HepG2 (cell line): ENCODE measurements around the gene KANSL1. TPM values are rescaled to one million over a fixed set of nuclear protein-coding genes. Genes with fewer than 3 reads are reported as not detected.
A peak's percentile ranks its signal among the peaks of the same experiment; 100 is the strongest.

Experiments
- FIP1L1 ChIP-seq: fragments of 200-400 bp; formaldehyde crosslinking; IDR thresholded peaks from 2 replicates; pipeline ENCODE4 v1.6.1; 2018; ENCODE audit warnings: low read depth, mild to moderate bottlenecking, low read length, moderate library complexity, borderline replicate concordance; ENCODE audit not compliant: insufficient read depth
- FOXP1 ChIP-seq, 2 experiments: fragments of 450-650 bp in 1 of 2; IDR thresholded peaks; 2 replicates each; pipeline ENCODE4 v1.6.1; 2017 to 2018; ENCODE audit warnings: antibody characterized with exemption in 1 of 2
- HDAC1 ChIP-seq: sonication (generic); formaldehyde crosslinking; IDR thresholded peaks from 2 replicates; pipeline ENCODE4 v1.5.1; 2020; ENCODE audit warnings: mild to moderate bottlenecking, missing genetic modification reagents
- HNRNPH1 ChIP-seq: fragments of 200-400 bp; formaldehyde crosslinking; optimal IDR thresholded peaks from 2 replicates; pipeline ENCODE3; 2017; ENCODE audit warnings: mild to moderate bottlenecking, low read depth, low read length
- NFYB ChIP-seq: sonication (generic); formaldehyde crosslinking; IDR thresholded peaks from 2 replicates; pipeline ENCODE4 v1.4.0; 2020; ENCODE audit warnings: missing genetic modification reagents
- PATZ1 ChIP-seq: sonication (generic); formaldehyde crosslinking; IDR thresholded peaks from 2 replicates; pipeline ENCODE4 v1.4.0; 2020; ENCODE audit warnings: missing genetic modification reagents
- RNF2 ChIP-seq: fragments of 450-650 bp; conservative IDR thresholded peaks from 2 replicates; pipeline ENCODE4 v1.6.1; 2016; ENCODE audit warnings: low read depth
- THAP9 ChIP-seq: sonication (generic); formaldehyde crosslinking; IDR thresholded peaks from 2 replicates; pipeline ENCODE4; 2020; ENCODE audit warnings: missing genetic modification reagents, mild to moderate bottlenecking, borderline replicate concordance
- ZMYM3 ChIP-seq: sonication (generic); formaldehyde crosslinking; IDR thresholded peaks from 2 replicates; pipeline ENCODE4 v1.5.1; 2020; ENCODE audit warnings: mild to moderate bottlenecking, missing genetic modification reagents
- ZNF281 ChIP-seq: sonication (generic); formaldehyde crosslinking; IDR thresholded peaks from 2 replicates; pipeline ENCODE4 v1.4.0; 2020; ENCODE audit warnings: missing genetic modification reagents, borderline replicate concordance
- ZNF367 ChIP-seq: sonication (generic); formaldehyde crosslinking; IDR thresholded peaks from 2 replicates; pipeline ENCODE4 v1.4.0; 2020; ENCODE audit warnings: missing genetic modification reagents, borderline replicate concordance
- ZNF552 ChIP-seq: sonication (generic); formaldehyde crosslinking; IDR thresholded peaks from 2 replicates; pipeline ENCODE4 v1.9.0; 2022; ENCODE audit warnings: missing genetic modification reagents, mild to moderate bottlenecking, borderline replicate concordance
- ZNF737 ChIP-seq: sonication (generic); formaldehyde crosslinking; IDR thresholded peaks from 2 replicates; pipeline ENCODE4 v1.5.0; 2020; ENCODE audit warnings: missing genetic modification reagents, mild to moderate bottlenecking, borderline replicate concordance
- polyA plus RNA-seq, 8 experiments: library from polyadenylated mRNA; depleted of rRNA in 3 of 8; stranded (reverse) in 7 of 8; unstranded in 1 of 8; fragments of >200 nt; fragmentation: Illumina TruSeq in 4 of 8; extraction: Trizol in 4 of 8; gene quantifications; 2 replicates each; pipeline versions ENCODE4 v1.2.1 to v1.2.3, GENCODE V29; 2011 to 2016; ENCODE audit warnings: low read depth in 4 of 8, missing spikeins in 1 of 8, mixed read lengths in 1 of 8; ENCODE audit not compliant: insufficient read depth in 1 of 8
- total RNA-seq, 5 experiments: library from RNA; depleted of rRNA; stranded (reverse); fragments of >200 nt; fragmentation: Illumina TruSeq; extraction: Trizol; gene quantifications; 2 replicates each; pipeline ENCODE4 v1.2.3, GENCODE V29; 2016; ENCODE audit warnings: low read depth in 1 of 5
- TF ChIP-seq, protein P1 (sequence below): sonication (generic); formaldehyde crosslinking; IDR thresholded peaks from 2 replicates; pipeline ENCODE4 v1.5.0; 2020; ENCODE audit warnings: mild to moderate bottlenecking, missing genetic modification reagents, moderate library complexity
- TF ChIP-seq, protein P2 (sequence below): sonication (generic); formaldehyde crosslinking; IDR thresholded peaks from 2 replicates; pipeline ENCODE4 v1.4.0; 2020; ENCODE audit warnings: missing genetic modification reagents

KANSL1 gene
- total and polyA plus RNA-seq, 2 of the 13 experiments (the other 11 are each of a cell fraction or from before 2014, with no cell fraction given), result 24.0 to 59.6 TPM

DNA sequence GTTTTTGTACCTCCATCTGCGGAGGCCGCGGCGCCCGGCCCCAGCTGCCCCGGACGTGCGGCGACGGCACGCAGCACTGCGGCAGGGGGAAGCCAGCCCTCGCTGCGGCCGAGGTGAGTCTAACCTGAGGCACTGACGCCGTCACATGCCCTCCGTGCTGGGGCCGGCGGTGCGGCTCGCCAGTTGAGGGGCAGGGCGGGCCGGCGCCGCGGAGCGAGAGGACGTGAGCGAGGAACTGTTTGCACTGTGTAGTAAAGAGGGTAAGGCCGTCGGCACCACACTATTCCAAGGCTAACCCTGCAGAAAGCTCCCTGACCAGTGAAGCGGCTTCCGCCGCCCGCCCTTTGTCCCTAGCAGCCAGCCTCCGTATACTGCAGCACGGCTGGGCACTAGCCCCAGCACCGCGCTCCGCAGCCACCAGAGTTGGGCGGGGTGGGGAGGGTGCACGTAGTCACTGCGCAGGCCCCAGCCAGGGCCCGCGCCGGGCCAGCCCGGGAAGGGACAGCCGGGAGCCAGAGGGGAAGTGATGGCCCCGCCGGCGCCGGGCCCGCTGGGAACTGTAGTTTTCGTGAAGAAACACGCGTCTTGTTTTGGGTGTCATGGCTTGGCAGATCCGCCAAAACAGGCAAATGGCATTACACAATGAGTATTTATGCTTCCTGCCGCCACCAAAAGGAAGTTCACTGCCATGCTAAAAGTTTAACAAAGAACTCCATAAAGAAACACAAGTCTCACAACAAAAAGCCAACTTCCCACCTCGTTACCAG is 580 bp upstream of the KANSL1 start (continued):
- TF ChIP-seq, protein P1, sequence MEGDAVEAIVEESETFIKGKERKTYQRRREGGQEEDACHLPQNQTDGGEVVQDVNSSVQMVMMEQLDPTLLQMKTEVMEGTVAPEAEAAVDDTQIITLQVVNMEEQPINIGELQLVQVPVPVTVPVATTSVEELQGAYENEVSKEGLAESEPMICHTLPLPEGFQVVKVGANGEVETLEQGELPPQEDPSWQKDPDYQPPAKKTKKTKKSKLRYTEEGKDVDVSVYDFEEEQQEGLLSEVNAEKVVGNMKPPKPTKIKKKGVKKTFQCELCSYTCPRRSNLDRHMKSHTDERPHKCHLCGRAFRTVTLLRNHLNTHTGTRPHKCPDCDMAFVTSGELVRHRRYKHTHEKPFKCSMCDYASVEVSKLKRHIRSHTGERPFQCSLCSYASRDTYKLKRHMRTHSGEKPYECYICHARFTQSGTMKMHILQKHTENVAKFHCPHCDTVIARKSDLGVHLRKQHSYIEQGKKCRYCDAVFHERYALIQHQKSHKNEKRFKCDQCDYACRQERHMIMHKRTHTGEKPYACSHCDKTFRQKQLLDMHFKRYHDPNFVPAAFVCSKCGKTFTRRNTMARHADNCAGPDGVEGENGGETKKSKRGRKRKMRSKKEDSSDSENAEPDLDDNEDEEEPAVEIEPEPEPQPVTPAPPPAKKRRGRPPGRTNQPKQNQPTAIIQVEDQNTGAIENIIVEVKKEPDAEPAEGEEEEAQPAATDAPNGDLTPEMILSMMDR, result peak; percentile 27
- peak; percentile 97; the same call in 1 of the 2 replicates for TF ChIP-seq FIP1L1
- 0 out of 2 replicates have a peak, but pooled peaks have one; percentile 9 for TF ChIP-seq ZMYM3
- TF ChIP-seq NFYB (CRISPR knock-in tag), result peak; percentile 50; the same call in 1 of the 2 replicates
- TF ChIP-seq HDAC1, result peak; percentile 63
- no peak for TF ChIP-seq ZNF367
- 0 out of 2 replicates have a peak, but pooled peaks have one; percentile 19 for TF ChIP-seq ZNF737 (CRISPR knock-in tag)
- 0 out of 2 replicates have a peak, but pooled peaks have one; percentile 64 for TF ChIP-seq ZNF552 (CRISPR knock-in tag)
- TF ChIP-seq RNF2, result no peak; the same call in 1 of the 2 replicates
- no peak for TF ChIP-seq FOXP1 (IDR thresholded peaks at IDR 0.05)
- TF ChIP-seq FOXP1 (CRISPR knock-in tag; IDR thresholded peaks at IDR 0.05), result no peak
- TF ChIP-seq ZNF281 (CRISPR knock-in tag), result no peak; the same call in 1 of the 2 replicates
- TF ChIP-seq HNRNPH1, result no peak
- TF ChIP-seq, protein P2, sequence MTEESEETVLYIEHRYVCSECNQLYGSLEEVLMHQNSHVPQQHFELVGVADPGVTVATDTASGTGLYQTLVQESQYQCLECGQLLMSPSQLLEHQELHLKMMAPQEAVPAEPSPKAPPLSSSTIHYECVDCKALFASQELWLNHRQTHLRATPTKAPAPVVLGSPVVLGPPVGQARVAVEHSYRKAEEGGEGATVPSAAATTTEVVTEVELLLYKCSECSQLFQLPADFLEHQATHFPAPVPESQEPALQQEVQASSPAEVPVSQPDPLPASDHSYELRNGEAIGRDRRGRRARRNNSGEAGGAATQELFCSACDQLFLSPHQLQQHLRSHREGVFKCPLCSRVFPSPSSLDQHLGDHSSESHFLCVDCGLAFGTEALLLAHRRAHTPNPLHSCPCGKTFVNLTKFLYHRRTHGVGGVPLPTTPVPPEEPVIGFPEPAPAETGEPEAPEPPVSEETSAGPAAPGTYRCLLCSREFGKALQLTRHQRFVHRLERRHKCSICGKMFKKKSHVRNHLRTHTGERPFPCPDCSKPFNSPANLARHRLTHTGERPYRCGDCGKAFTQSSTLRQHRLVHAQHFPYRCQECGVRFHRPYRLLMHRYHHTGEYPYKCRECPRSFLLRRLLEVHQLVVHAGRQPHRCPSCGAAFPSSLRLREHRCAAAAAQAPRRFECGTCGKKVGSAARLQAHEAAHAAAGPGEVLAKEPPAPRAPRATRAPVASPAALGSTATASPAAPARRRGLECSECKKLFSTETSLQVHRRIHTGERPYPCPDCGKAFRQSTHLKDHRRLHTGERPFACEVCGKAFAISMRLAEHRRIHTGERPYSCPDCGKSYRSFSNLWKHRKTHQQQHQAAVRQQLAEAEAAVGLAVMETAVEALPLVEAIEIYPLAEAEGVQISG (CRISPR knock-in tag), result peak; percentile 89
- peak; percentile 73 for TF ChIP-seq THAP9
- peak; percentile 87 for TF ChIP-seq PATZ1
